H9 (cell line): ENCODE data around the gene INSIG1. TPM values are rescaled to one million over a fixed set of nuclear protein-coding genes. Genes with fewer than 3 reads are reported as not detected.

ENCODE experiments used
- DNase-seq: peaks from one replicate; pipeline ENCODE4 v3.0.0-alpha.2; 2017
- H2AFZ ChIP-seq: one replicate; pipeline ENCODE4 v1.6.1; 2013; ENCODE audit warnings: mild to moderate bottlenecking, low read length, control low read depth, moderate library complexity
- H2AK5ac ChIP-seq: 2 replicates; pipeline ENCODE4 v1.6.1; 2013; ENCODE audit warnings: low read length, control low read depth, mixed read lengths; ENCODE audit not compliant: insufficient read length
- H2BK120ac ChIP-seq: one replicate; pipeline ENCODE4 v1.6.1; 2013; ENCODE audit warnings: low read depth, mild to moderate bottlenecking, low read length, control low read depth, inconsistent platforms; ENCODE audit not compliant: poor library complexity, severe bottlenecking
- H2BK12ac ChIP-seq: 2 replicates; pipeline ENCODE4 v1.6.1; 2013; ENCODE audit warnings: low read length, control low read depth, mixed read lengths, low read depth; ENCODE audit not compliant: insufficient read length
- H2BK15ac ChIP-seq: 2 replicates; pipeline ENCODE4 v1.6.1; 2013; ENCODE audit warnings: low read depth, low read length, control low read depth
- H2BK20ac ChIP-seq: one replicate; pipeline ENCODE4 v1.6.1; 2013; ENCODE audit warnings: low read depth, mild to moderate bottlenecking, low read length, control low read depth, inconsistent platforms; ENCODE audit not compliant: poor library complexity, severe bottlenecking
- H2BK5ac ChIP-seq: 2 replicates; pipeline ENCODE4 v1.6.1; 2013; ENCODE audit warnings: low read length, control low read depth, mixed read lengths; ENCODE audit not compliant: insufficient read length
- H3K14ac ChIP-seq: 2 replicates; pipeline ENCODE4 v1.6.1; 2013; ENCODE audit warnings: low read length, control low read depth; ENCODE audit not compliant: insufficient read depth
- H3K18ac ChIP-seq: 2 replicates; pipeline ENCODE4 v1.6.1; 2013; ENCODE audit warnings: low read depth, mild to moderate bottlenecking, mixed read lengths, low read length, control low read depth; ENCODE audit not compliant: insufficient read length
- H3K23ac ChIP-seq: 2 replicates; pipeline ENCODE4 v1.6.1; 2013; ENCODE audit warnings: low read length, control low read depth, mixed read lengths, low read depth; ENCODE audit not compliant: insufficient read length
- H3K23me2 ChIP-seq: 2 replicates; pipeline ENCODE4 v1.6.1; 2013; ENCODE audit warnings: low read depth, mild to moderate bottlenecking, mixed read lengths, low read length, control low read depth; ENCODE audit not compliant: insufficient read length, poor library complexity, severe bottlenecking
- H3K27ac ChIP-seq: 2 replicates; pipeline ENCODE4 v1.5.1; 2013; ENCODE audit warnings: low read length, control low read depth, mixed read lengths, low read depth; ENCODE audit not compliant: insufficient read length
- H3K27me3 ChIP-seq: 2 replicates; pipeline ENCODE4 v1.6.1; 2013; ENCODE audit warnings: low read length, control low read depth, inconsistent platforms; ENCODE audit not compliant: insufficient read depth
- H3K4ac ChIP-seq: 2 replicates; pipeline ENCODE4 v1.6.1; 2013; ENCODE audit warnings: low read depth, mild to moderate bottlenecking, control low read depth, inconsistent platforms, low read length, moderate library complexity
- H3K4me1 ChIP-seq: 2 replicates; pipeline ENCODE4 v1.6.1; 2013; ENCODE audit warnings: low read length, control low read depth, inconsistent platforms; ENCODE audit not compliant: insufficient read depth
- H3K4me2 ChIP-seq: 2 replicates; pipeline ENCODE4 v1.6.1; 2013; ENCODE audit warnings: low read length, control low read depth, mixed read lengths; ENCODE audit not compliant: insufficient read length, insufficient read depth
- H3K56ac ChIP-seq: 2 replicates; pipeline ENCODE4 v1.6.1; 2013; ENCODE audit warnings: low read depth, mild to moderate bottlenecking, mixed read lengths, low read length, control low read depth; ENCODE audit not compliant: insufficient read length
- H3K79me1 ChIP-seq: 2 replicates; pipeline ENCODE4 v1.6.1; 2013; ENCODE audit warnings: low read depth, mild to moderate bottlenecking, moderate library complexity, low read length, control low read depth, inconsistent platforms; ENCODE audit not compliant: insufficient read depth, poor library complexity, severe bottlenecking
- H3K79me2 ChIP-seq: 2 replicates; pipeline ENCODE4 v1.6.1; 2013; ENCODE audit warnings: low read length, control low read depth, inconsistent platforms; ENCODE audit not compliant: insufficient read depth
- H3K9ac ChIP-seq: 2 replicates; pipeline ENCODE4 v1.6.1; 2013; ENCODE audit warnings: low read length, control low read depth, mixed read lengths; ENCODE audit not compliant: insufficient read length; ENCODE audit errors: extremely low read depth
- H3K9me3 ChIP-seq: one replicate; pipeline ENCODE4 v1.6.1; 2013; ENCODE audit warnings: low read depth, low read length, inconsistent platforms; ENCODE audit not compliant: control insufficient read depth
- H3T11ph ChIP-seq: one replicate; pipeline ENCODE4 v1.6.1; 2013; ENCODE audit warnings: mild to moderate bottlenecking, low read length, control low read depth, inconsistent platforms
- H4K20me1 ChIP-seq: one replicate; pipeline ENCODE4 v1.6.1; 2013; ENCODE audit not compliant: control insufficient read depth, insufficient read length, insufficient read depth
- H4K5ac ChIP-seq: 2 replicates; pipeline ENCODE4 v1.6.1; 2013; ENCODE audit warnings: low read depth, mild to moderate bottlenecking, mixed read lengths, low read length, control low read depth; ENCODE audit not compliant: insufficient read length
- H4K8ac ChIP-seq: replicated peaks from 2 replicates; pipeline ENCODE4 v1.6.1; 2013; ENCODE audit warnings: low read length, control low read depth, mixed read lengths, low read depth; ENCODE audit not compliant: insufficient read length
- H4K91ac ChIP-seq: 2 replicates; pipeline ENCODE4 v1.6.1; 2013; ENCODE audit warnings: low read depth, mild to moderate bottlenecking, moderate library complexity, mixed read lengths, low read length, control low read depth; ENCODE audit not compliant: insufficient read length
- H3K27ac Mint-ChIP-seq, 3 experiments: 2 replicates in 2 of 3; 3 replicates in 1 of 3; pipeline ENCODE4 v1.8.0; 2020 to 2021; ENCODE audit warnings: mixed read lengths in 3 of 3, mild to moderate bottlenecking in 1 of 3, moderate library complexity in 1 of 3
- H3K27me3 Mint-ChIP-seq: 2 replicates; pipeline ENCODE4 v1.8.0; 2021; ENCODE audit warnings: low read depth, mild to moderate bottlenecking, moderate library complexity, mixed read lengths
- H3K36me3 Mint-ChIP-seq, 3 experiments: 2 replicates in 2 of 3; 3 replicates in 1 of 3; pipeline ENCODE4 v1.8.0; 2020 to 2021; ENCODE audit warnings: low read depth in 3 of 3, mixed read lengths in 3 of 3; ENCODE audit not compliant: insufficient read depth in 1 of 3
- H3K4me1 Mint-ChIP-seq, 2 experiments: 2 replicates each; pipeline ENCODE4 v1.8.0; 2020; ENCODE audit warnings: mixed read lengths in 2 of 2
- H3K4me3 Mint-ChIP-seq, 2 experiments: 2 replicates in 1 of 2; 3 replicates in 1 of 2; pipeline ENCODE4 v1.8.0; 2020 to 2021; ENCODE audit warnings: mild to moderate bottlenecking in 2 of 2, mixed read lengths in 2 of 2, moderate library complexity in 1 of 2
- H3K9me3 Mint-ChIP-seq, 2 experiments: 2 replicates in 1 of 2; 3 replicates in 1 of 2; pipeline ENCODE4 v1.8.0; 2020; ENCODE audit warnings: mild to moderate bottlenecking in 2 of 2, mixed read lengths in 2 of 2, moderate library complexity in 1 of 2
- WGBS: extraction: QIAGEN DNeasy Blood & Tissue Kit; methylation state at CpG from one replicate; pipeline ENCODE4 v1.1.7; 2013; ENCODE audit warnings: missing lambda C conversion rate, low lambda C conversion rate, mixed read lengths; ENCODE audit not compliant: insufficient read length; ENCODE audit errors: extremely low coverage; 5-methylcytosine and 5-hydroxymethylcytosine counted together
- total RNA-seq: library from RNA; stranded (reverse); gene quantifications from 2 replicates; pipeline ENCODE4 v1.2.1, GENCODE V29; 2021
- TF ChIP-seq, protein P1 (sequence below): fragments of 200-600 bp; sonication (generic); conservative IDR thresholded peaks from 3 replicates; pipeline ENCODE4 v1.8.0; 2021; ENCODE audit warnings: antibody characterized with exemption, mild to moderate bottlenecking

Gene INSIG1
- total RNA-seq, 1 experiment from 2014 or later = 23.3 TPM

DNA sequence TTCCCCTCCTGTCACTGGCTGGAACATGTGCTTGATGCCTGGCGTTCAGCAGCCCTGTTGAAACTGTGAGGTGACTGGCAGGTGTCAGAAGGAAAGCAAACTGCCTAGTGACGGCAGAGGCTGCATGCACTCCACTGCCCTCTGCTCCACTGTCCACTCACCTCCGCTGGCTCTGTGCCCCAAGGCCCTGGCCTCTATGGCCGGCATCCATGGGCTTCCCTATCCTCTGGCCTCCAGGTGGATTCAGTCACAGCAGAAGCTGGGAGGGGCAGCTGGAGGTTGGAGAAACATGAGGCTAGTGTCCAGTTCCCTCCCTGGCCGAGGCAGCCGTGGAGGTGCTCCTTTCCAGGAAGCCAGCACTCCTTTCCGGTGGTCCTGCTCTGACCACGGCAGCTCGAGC lies 31.2 kb upstream of the INSIG1 start:
- TF ChIP-seq, protein P1, sequence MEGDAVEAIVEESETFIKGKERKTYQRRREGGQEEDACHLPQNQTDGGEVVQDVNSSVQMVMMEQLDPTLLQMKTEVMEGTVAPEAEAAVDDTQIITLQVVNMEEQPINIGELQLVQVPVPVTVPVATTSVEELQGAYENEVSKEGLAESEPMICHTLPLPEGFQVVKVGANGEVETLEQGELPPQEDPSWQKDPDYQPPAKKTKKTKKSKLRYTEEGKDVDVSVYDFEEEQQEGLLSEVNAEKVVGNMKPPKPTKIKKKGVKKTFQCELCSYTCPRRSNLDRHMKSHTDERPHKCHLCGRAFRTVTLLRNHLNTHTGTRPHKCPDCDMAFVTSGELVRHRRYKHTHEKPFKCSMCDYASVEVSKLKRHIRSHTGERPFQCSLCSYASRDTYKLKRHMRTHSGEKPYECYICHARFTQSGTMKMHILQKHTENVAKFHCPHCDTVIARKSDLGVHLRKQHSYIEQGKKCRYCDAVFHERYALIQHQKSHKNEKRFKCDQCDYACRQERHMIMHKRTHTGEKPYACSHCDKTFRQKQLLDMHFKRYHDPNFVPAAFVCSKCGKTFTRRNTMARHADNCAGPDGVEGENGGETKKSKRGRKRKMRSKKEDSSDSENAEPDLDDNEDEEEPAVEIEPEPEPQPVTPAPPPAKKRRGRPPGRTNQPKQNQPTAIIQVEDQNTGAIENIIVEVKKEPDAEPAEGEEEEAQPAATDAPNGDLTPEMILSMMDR = no peak
- H3K4me3 Mint-ChIP-seq = no peak overlapping the region

More for the DNA sequence above, 31.2 kb upstream of the INSIG1 start:
- Histone ChIP-seq H3K23me2 (no peaks in the 10 kb centered on the region), H3K14ac (no peak overlapping the region; the same call in 1 of the 2 replicates), H2BK15ac (no peak overlapping the region), H3T11ph (no peak overlapping the region), H2BK12ac (no peak overlapping the region), H3K18ac (no peak overlapping the region), H3K27me3 (no peaks in the 10 kb centered on the region), H3K9me3 (no peaks in the 10 kb centered on the region), H4K91ac (no peak overlapping the region), H3K4ac (no peak overlapping the region), H3K4me2 (no peak overlapping the region), H3K4me1 (no peaks in the 10 kb centered on the region), H3K23ac (no peak overlapping the region), H3K27ac (no peak overlapping the region), H2AFZ (no peak overlapping the region), H3K79me1 (no peaks in the 10 kb centered on the region), H2BK5ac (no peak overlapping the region), H4K8ac (no peak overlapping the region), H2BK120ac (no peak overlapping the region), H3K56ac (no peak overlapping the region), H3K79me2 (no peaks in the 10 kb centered on the region), H2AK5ac (no peak overlapping the region), H2BK20ac (no peak overlapping the region), H4K5ac (no peak overlapping the region), H4K20me1 (no peaks in the 10 kb centered on the region), H3K9ac (no peak overlapping the region)
- DNase-seq = no peak
- Mint-ChIP-seq H3K4me1 (peaks cover 5 to 11% of the 10 kb centered on the region in 2 experiments; a peak in 3 of 4 replicates), H3K27ac (peak overlapping the region in 1 of 3 experiments; percentile 57; a peak in 1 of 7 replicates), H3K36me3 (peaks cover 0 to 4% (median 1%) of the 10 kb centered on the region in 3 experiments; a peak in 2 of 7 replicates), H3K9me3 (no peaks in the 10 kb centered on the region), H3K27me3 (peaks cover 2% of the 10 kb centered on the region)
- WGBS = no CpG with 5 or more reads among the region's 9 CpGs
